Lower leg skin (tissue), 3 donors: Measurements from ENCODE around the gene BICRAL.

ENCODE experiments used
- CTCF ChIP-seq, 3 donors: fragments of 450-650 bp; IDR thresholded peaks; one replicate each; pipeline ENCODE4 v1.5.1; 2016; ENCODE audit warnings: antibody characterized with exemption in 3 of 3, mild to moderate bottlenecking in 3 of 3, moderate library complexity in 2 of 3
- POLR2A ChIP-seq, 2 donors: fragments of 450-650 bp; IDR thresholded peaks; one replicate each; pipeline ENCODE4 v1.6.1; 2016 to 2017; ENCODE audit warnings: antibody characterized with exemption in 2 of 2, mild to moderate bottlenecking in 1 of 2, moderate library complexity in 1 of 2

GRCh38 chr6:42846505-42846904 lies 64.7 kb downstream of the BICRAL start:
- TF ChIP-seq POLR2A (IDR thresholded peaks at IDR 0.05) = no peak
- TF ChIP-seq CTCF (IDR thresholded peaks at IDR 0.05) = no peak
